MG63 (cell line): Measurements from ENCODE around the gene ATF4. TPM values are rescaled to one million over a fixed set of nuclear protein-coding genes. Genes with fewer than 3 reads are reported as not detected.

Source experiments
- total RNA-seq: library from RNA; depleted of rRNA; stranded (reverse); fragments of >200 nt; shearing (Covaris generic); gene quantifications from 2 replicates; pipeline ENCODE4 v1.2.3, GENCODE V29; 2014; ENCODE audit warnings: low replicate concordance; rRNA removed

Gene ATF4
- total RNA-seq, 1 experiment from 2014 or later, result 436 TPM

Other genes starting within 250 kb of the ATF4 start
- 2,271 and 3,763 TPM in 2 replicates for gene RPL3, start 200.9 kb upstream of the ATF4 start, total RNA-seq
- gene SYNGR1, start 170.6 kb upstream of the ATF4 start, total RNA-seq, result 32.3 and 58.3 TPM in 2 replicates
- 24.1 and 32.9 TPM in 2 replicates for gene TAB1, start 120.8 kb upstream of the ATF4 start, total RNA-seq
- gene MGAT3, start 63.5 kb upstream of the ATF4 start, total RNA-seq, result 0.20 TPM in 1 of 2 replicates, not detected in the other
- gene MIEF1, start 18.3 kb upstream of the ATF4 start, total RNA-seq, result 32.3 and 32.7 TPM in 2 replicates
- 138 and 161 TPM in 2 replicates for gene RPS19BP1, start 12.2 kb downstream of the ATF4 start, total RNA-seq
- not detected in 2 replicates for gene CACNA1I, start 50.2 kb downstream of the ATF4 start, total RNA-seq